Measurements from ENCODE around the gene LRBA.

The LRBA gene

DNA sequence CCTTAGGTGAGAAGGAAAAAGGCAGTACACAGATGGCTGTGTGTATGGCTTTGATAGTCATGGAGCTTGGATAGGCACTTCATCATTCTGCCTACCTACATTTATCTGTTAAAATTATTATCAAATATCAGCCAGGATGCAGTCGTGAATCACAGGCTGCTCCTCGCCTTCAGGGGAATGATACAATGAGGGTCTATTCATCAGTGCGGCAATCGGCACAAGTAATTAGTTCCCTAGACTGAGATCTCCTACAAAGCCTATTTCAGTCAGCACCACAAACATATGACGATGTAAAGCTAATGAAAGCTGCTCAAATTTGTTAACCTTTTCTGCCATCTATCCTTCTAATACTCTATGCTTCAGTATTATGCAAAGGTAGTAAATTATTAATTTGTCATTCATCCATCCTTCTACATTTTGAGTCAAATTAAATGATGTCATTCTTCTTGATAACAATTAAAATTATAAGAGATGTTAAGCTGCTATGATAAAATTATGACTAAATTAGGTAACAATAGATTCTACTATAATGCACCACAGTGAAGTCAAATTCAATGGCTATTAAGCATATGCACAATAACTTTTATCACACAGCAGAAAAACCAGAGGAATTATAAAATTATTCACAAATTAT is 414.2 kb downstream of the LRBA start:
- DNase-seq (ENCODE audit: low read depth in 2 of 3, low spot score in 2 of 3) = no peak

DNA sequence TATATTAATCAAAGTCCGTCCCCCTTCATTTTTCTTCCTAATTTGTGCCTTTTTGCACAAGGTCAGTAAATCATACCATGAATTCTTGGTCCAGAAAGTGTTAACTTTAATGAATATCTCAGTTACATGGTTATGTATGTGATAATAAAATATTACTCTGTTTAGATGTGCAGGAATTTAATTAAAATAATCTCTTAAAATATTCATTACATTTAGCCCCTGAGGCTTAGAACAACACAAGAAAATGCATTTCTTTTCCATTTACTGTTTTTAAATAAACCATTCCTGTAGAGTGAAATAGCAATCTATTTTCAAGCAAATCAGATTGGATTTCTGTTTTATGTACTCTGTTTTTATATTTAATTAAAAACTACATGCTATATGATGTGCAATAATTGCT is 415.5 kb downstream of the LRBA start:
- DNase-seq (ENCODE audit: low read depth in 2 of 3, low spot score in 2 of 3) = no peak

DNA sequence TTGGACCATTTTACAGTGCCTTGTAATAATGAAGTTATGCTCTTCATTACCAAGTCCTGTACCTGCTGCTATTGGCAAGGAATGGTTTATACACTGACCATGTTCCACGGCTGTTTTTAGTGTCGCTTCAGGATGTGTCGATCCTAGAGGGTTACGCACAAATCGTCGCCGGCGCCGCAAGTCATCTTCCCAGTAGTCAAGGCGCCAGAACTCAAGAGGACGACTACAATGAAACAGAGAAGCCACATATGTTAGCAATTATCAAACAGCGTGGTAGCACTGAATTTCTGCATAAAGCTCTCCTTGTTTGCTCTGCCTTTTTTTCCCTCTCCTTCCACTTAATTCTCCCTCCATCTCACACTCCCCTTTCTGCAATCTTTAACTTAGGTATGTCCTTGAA is 416.2 kb downstream of the LRBA start:
- no peak for DNase-seq (ENCODE audit: low read depth in 2 of 3, low spot score in 2 of 3)

DNA sequence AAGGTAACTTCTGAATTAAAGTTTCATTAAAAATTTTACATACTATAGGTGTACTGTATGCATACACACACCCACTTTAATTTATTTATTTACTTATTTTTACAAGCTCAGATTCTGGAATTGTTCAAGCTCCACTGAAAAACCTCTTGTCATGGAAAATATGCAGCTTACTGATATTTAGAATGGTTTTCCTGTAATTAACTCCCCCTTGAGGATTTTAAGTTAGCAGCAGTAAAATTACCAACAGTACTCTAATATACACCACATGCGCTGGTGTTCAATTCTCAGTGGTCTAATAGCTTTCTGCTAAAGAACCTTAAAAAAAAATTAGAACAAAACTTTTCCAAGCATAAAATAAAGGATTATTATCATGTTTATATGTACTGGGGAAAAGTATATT is 421.1 kb downstream of the LRBA start:
- DNase-seq (ENCODE audit: low read depth in 2 of 3, low spot score in 2 of 3) = no peak

DNA sequence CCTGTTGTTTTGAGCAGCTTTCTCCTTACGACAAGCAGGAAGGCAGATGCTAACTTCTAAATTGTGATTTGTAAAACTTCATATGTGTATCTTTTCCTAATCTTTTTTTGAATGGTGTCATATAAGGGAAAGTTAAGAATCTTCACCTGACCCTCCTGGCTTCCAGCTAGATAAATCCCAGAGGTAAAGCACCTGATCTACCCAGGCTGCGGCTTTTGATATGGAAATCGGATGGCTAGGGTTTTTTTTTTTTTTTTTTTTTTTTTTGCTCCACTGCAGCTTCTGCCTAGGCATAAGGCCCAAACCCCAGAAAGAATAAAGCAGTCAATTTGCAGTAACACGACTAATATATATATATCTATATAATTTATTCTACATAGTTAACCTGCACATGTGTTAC is 423.2 kb downstream of the LRBA start:
- DNase-seq (ENCODE audit: low read depth in 2 of 3, low spot score in 2 of 3) = no peak

DNA sequence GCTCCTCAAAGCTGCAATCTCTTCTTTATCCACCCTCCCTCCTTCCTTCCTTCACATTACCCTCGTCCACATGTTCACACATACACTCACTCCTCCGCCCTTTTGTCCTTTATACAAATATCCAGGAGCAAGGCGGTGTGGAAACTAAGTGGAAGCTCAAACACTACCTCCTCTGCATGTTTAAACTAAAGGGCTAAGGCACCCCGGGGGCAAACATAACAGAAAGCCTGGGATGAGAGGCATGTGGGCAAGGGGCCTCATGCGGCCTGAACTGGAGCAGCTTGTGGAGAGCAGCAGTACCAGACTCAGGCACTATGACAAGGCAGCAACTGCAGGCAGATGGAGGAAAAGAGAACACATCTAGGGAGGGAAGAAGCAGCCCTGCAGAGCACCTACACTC is 423.7 kb downstream of the LRBA start:
- no peak for DNase-seq (ENCODE audit: low read depth in 2 of 3, low spot score in 2 of 3)

DNA sequence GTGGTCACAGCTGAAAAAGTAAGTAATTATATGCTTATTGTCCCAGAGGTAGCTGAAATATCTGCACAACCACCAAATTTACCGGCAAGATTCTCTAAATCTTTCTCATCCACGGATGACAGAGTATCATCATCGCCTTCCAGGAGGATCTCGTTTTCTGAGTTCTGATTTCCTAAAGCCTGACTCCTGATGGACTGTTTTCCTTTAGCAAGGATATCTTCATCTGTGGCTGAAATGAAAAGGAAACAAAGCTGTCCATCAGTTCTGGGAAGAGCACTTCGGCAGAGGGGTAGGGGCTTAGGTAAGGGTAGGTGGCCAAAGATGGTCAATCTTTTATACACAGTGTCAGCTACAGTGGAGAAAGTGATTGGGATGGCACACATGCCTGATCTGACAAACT is 424.5 kb downstream of the LRBA start:
- no peak for DNase-seq (ENCODE audit: low read depth in 2 of 3, low spot score in 2 of 3)

DNA sequence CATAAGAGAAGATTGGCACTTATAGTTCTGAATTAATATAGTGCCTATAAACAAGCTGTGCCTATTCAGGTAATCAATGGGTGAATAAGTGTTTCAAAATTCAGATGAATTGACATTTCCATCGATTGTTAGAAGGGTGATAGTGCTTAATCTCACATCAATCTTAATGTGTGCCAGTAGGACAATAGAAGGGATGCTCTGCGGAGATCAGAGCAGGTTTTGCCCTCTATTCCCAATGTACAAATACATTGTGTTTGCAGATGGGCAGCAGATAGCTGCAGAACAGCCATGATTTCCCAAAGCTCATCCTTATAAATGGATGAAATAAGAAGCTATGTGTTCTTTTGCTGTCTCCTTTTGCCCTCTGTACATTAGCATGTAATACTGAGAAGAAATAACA is 425.9 kb downstream of the LRBA start:
- no peak for DNase-seq (ENCODE audit: low read depth in 2 of 3, low spot score in 2 of 3)

DNA sequence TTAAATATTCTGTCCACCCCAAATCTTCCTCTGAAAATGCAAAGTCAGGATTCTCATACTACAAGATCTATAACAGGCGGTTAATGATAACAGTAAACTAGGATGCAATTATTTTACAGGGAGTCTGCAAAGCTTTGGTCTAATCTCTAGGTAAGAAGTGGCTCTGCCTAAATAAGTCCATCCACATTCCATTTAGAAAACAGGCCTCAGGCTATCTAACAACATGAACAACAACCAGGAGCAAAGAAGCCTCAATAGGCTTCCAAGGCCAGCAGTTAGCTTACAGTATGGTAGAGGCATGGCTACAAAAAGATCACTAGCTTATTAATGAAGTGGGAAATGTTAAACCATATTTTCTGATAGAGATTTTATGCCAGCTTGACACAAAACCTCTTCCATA is 426.8 kb downstream of the LRBA start:
- DNase-seq (ENCODE audit: low read depth in 2 of 3, low spot score in 2 of 3) = no peak

DNA sequence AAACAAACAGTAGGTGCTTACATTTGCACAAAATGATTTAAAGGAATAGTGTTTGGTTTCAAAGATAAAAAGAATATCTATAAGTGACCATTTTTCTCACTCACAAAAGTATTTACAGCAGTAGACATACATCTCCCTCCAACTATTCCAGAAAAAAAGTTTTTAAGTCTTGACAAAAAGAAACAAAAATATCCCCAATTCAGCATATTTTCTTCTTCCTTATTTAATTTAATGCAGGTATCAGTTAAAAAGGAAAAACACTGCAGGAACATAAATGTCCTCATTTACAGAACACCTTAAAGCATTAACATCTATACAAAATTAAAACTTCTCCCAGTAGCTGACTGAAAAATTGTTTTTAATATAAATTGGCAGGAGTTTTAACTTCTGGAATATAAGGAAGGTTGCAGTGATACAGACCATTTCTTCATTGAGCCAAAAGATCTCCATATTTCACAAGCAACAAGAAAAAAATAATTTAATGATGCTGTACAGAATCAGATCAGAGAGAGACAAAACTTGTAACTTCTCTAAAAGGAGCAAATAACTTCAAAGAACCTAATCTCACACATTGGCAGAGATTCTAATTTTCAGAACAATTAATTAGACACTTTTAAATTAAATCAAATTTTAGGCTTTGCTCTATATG is 428.8 kb downstream of the LRBA start:
- DNase-seq (ENCODE audit: low read depth in 2 of 3, low spot score in 2 of 3) = no peak

DNA sequence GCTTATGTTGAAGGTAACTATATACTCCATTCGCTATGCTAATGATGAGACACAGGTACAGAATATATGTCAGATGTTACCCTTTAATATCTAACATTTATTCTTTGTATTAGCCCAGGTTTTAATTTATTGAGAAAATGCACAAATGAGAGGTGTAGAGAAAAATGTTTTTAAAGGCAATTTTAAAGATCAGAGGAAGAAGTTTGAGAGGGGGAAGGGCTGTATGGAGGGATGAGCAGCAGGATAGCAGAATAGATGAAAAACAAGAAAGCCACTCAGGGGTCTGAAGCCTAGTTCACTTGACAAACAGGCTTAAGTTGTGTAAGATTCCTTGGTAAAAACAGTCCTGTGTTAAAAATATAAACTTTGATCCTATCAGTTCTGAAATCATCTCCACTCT is 429.5 kb downstream of the LRBA start:
- no peak for DNase-seq (ENCODE audit: low read depth in 2 of 3, low spot score in 2 of 3)

DNA sequence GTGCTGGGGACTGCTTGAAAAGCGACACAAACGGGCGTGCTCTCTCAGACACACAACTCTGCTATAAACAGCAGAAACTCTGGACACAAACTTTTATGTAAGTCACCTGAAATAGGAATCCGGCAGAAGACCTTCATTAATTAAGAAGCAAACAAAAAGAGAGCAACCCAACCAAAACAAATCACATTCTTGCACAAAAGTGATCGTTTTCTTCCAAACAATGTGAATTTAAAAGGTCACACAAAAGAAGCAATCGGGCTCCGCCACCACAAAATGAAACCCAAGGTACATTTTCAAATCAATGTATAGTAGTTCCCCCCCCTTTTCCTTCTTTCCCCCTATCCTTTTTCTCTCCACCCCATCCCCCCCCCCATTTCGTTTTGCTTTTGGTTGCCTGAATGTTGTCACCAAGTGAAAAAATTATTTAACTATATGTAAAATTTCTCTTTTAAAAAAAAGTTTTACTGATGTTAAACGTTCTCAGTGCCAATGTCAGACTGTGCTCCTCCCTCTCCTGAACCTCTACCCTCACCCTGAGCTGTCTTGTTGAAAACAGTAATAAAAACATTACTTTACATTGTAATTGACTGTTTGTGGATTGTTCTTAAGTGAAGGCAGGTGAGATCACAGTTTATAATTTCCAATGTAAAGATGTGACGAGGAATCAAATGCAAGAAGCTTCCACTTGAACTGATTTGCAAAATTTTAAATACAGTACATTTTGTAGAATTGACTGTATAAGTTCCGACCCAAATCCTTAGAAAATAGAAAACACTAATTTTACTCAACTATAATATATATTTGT is 430.8 kb downstream of the LRBA start:
- no peak for DNase-seq (ENCODE audit: low read depth in 2 of 3, low spot score in 2 of 3)

DNA sequence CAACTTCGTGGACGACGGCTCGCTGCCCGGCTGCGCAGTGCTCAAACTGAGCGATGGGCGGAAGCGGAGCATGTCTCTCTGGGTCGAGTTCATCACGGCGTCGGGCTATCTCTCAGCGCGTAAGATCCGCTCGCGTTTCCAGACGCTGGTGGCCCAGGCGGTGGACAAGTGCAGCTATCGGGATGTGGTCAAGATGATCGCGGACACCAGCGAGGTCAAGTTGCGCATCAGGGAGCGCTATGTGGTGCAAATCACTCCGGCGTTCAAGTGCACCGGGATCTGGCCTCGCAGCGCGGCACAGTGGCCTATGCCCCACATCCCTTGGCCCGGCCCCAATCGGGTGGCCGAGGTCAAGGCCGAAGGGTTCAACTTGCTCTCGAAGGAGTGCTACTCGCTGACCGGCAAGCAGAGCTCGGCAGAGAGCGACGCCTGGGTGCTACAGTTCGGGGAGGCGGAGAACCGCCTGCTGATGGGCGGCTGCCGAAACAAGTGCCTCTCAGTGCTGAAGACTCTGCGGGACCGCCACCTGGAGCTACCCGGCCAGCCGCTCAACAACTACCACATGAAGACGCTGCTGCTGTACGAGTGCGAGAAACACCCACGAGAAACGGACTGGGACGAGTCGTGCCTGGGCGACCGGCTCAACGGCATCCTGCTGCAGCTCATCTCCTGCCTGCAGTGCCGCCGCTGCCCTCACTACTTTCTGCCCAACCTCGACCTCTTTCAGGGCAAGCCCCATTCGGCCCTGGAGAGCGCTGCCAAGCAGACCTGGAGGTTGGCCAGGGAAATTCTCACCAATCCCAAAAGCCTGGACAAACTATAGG is 431.6 kb downstream of the LRBA start:
- DNase-seq (ENCODE audit: low read depth in 2 of 3, low spot score in 2 of 3) = no peak

DNA sequence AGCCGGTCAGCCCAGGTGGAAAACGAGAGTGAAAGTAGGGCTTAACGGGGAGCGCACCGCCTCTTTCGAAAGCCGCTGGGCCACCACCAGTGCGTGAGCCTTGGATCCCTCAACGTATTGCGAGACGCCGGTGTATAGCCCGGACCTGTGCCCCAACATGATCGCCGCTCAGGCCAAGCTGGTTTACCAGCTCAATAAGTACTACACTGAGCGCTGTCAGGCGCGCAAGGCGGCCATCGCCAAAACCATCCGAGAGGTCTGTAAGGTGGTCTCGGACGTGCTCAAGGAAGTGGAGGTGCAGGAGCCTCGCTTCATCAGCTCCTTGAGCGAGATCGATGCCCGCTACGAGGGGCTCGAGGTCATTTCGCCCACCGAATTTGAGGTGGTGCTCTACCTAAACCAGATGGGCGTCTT is 432.2 kb downstream of the LRBA start:
- DNase-seq (ENCODE audit: low read depth in 2 of 3, low spot score in 2 of 3) = no peak

DNA sequence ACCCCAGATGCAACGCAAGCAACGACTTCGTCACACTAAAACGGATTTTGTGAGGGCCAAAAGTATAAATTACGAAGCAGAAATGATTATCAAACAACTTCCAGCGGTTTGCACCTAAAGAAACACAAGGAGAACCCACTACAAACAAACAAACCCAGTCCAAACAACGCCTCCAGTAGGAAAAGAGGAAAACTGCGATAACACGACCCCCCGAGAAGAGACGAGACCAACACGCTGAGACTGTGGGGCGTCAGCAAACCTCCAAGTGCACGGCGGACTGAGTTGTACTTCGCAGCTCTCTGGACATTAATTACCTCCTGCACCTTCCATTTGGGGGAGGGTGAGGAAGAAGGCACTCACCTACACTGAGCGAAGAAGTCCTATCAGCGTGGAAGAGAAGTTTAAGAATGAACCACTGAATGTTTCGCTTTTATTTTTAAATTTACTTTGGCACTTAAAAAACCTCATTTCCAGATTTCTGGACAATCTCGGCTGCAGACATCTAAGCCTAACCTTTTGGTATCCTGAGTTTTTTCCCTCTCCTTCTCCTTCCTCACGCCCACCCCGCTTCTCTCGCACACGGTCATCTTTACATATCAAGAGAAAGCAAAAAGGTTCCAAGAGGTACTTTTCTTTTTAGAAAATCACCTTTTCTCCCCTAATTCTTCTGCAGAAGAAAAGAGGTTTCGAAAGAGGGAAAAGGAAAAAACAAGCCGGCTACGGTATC is 432.8 kb downstream of the LRBA start, which contains the start of gene MAB21L2:
Gene MAB21L2, plus strand, starts transcription at position 6 of the 727 bp plus-strand sequence. CDS start 879 bp downstream, outside the sequence.
- DNase-seq (ENCODE audit: low read depth in 2 of 3, low spot score in 2 of 3) = no peak

DNA sequence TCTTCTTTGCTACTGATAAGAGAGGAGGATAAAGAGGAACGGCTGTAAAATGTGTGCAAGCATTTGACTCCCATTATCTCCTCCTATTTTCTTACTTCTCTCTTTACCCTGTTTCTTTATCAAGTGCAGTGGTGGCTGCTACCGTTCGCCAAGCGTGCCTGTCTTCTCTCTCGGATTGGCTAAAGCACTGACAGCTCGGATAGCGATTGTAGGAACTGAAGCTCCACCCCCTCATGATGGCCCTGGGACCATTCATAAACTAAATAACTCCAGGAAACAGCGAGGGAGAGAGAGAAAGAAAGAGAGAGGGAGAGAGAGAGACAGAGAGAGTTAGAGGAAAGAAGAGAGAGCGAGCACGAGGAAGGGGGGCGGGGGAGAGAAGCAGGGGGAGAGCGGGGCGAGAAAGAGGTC is 433.4 kb downstream of the LRBA start:
- no peak for DNase-seq (ENCODE audit: low read depth in 2 of 3, low spot score in 2 of 3)

DNA sequence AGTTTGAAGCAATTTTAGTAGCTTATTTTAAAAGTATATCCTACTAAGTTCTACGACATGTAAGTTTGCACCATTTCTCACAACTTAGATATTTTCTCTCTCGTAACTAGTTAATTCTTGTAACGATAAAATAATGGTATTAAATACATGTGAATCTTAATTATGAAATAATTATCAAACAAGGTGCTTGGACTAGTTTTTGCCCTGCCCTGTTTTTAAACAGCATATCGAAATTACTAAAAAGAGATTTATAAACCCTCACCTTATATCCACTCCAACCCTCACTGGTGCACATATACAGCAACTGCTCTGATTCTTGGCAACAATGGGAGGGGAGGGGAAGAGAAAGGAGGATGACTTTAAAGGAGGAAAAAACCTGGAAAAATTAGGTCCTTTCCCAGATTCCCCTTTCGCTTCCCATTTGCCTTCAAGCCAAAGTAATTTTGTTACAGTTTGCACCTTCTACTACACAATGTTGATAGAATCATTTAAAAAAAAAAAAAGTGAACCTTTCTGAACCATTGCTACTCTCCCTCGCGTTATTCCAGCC is 434.0 kb downstream of the LRBA start:
- DNase-seq (ENCODE audit: low read depth in 2 of 3, low spot score in 2 of 3) = no peak

DNA sequence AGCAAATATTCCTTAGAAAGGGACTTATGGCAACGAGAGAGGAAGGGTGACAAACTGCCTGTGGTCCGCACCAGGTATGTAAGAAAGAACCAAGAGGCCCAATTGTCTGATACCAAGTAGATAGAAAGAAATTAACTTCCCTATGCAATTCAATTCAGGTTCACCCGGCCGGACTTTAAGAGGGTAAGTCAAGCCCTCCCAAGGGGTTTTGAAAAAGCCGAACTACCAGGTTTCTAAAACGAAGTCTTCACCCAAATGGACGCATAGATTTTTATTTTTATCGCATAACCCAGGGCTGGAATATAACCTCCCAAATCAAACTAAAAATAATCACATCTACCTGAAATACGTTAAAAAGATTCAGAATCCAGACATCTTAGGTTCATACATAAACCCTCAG is 434.8 kb downstream of the LRBA start:
- DNase-seq (ENCODE audit: low read depth in 2 of 3, low spot score in 2 of 3) = no peak

DNA sequence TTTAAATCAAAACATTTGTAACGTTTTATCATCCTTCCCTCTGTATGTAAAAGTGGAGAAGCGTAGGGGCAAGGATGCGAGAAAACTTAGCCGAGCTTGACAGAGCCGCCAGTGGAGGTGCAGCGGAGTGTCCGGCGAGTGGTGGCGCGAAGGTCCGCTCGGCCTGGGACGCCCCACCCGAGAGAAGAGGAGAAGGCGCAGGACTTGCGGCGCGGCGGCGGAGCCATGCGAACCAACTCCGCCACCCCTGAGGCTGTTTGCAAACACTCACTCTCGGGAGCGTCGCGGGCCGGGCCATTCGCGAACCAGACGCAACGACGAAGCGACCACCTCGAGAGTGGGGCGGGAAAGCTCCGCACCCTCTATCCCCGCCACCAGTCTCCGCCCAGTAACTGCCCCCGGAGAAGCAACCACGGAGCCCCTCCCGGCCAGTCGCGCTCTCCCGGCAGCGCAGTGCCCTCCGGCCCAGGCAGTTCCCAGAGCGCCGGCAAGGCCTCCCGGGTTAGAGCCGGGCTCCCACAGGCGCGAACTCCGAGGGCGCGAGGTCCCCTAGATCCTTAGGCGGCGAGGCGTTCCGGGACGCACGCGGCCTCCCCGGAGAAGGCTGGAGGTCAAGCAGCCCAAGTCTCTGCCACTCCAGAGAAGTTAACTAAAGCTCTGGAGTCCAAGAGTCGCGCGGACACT is 435.4 kb downstream of the LRBA start:
- no peak for DNase-seq (ENCODE audit: low read depth in 2 of 3, low spot score in 2 of 3)

Measured in activated CD8-positive, alpha-beta memory T cell treated with anti-CD3 and anti-CD28 coated beads for 48 hours (primary cell).